HG02885 (cell line): ENCODE measurements around the gene ALK.

Experiments
- ATAC-seq: cut with Tn5 transposase; IDR thresholded peaks from one replicate; pipeline ENCODE4 v1.9.1; 2021; ENCODE audit warnings: mild to moderate bottlenecking; ENCODE audit not compliant: unreplicated experiment, poor library complexity

ALK gene

GRCh38 chr2:29617351-29617750 lies 304.0 kb downstream of the ALK start:
- no peak for ATAC-seq

GRCh38 chr2:29616569-29616968 lies 304.8 kb downstream of the ALK start:
- ATAC-seq = no peak

DNA sequence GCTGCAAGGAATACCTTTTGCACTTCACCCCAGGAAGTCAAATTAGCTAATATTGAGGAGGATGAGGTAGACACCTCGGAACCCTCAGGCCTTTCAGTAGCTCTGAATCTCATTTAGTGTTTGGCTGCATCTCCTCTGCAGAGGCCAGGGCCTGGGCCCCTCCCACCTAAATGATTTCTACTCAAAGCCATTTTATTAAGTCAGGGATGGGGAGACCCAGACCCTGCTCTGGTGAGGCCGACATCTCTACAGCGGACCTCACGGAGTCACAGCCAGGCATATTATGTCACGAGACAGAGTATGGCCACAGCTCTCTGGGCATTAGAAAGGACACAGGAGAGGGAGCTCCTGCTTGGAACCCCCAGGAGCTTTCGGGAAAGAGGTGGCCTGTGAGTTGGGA lies 305.5 kb downstream of the ALK start:
- ATAC-seq = no peak

DNA sequence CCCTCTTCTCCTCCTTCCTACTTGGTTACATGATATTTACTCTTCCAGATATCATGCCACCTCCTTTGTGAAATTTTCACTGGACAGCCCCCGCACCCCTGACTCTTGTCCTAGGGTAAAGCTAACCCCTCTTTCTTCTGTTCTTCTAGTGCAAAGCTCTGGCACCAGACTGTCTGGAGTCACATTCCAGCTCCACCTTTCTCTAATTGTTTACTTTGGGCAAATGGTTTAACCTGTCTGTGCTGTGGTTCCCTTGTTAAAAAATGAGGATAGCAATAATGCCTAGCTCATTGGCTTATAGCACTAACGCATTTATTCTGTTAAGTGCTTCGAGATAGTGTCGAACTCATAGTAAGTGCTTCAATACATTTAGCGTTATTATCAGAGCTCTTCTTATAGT lies 306.2 kb downstream of the ALK start:
- ATAC-seq = no peak

DNA sequence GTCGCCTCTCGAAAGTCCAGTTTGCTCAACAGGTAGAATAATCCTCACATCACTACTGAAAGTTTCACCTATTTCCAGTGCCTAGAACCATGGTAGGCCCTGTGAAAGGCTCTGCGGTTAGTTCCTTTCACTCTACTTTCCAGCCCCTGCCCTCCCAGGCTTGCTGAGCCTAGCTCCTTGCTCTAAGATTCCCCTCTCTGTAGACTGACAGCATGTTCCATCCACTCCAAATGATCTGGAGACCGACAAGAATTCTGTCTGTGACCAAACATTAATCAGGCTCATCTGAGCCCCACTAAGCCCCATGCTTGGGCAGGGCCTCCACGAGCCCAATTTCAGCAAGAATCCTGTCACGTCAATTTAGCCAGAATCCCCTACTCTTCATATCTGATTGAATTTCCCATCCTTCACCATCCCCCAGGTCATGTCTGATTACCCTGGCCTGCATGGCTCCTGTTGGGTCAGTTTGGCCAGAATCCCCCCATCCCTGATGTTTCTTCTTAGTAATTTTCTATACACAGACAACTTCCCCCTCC lies 307.0 kb downstream of the ALK start:
- ATAC-seq = no peak

DNA sequence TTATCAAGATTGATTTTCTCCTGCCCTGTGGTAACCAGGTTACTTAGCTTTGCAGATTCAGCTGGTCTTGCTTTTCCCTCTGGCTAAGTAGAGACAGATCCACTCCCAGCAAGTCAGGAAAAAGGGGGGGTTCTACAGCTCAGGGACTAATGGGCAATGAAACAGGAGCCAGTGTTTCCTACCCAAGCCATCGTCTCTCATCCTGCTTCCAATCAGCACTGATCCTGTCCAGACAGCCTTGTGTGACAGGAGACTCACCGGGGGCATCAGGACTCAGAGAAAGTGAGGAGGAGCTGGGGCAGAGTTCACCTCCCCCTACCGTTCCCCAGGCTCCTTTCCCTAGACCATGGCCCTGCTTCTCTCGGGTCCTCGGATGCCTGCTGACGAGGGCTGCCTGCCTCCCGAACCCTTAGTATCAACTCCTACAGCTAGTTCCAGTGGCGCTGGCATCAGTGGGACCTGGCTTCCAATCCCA lies 307.6 kb downstream of the ALK start:
- no peak for ATAC-seq

- ATAC-seq = no peak
Measured at GRCh38 chr2:29613067-29613466, 308.3 kb downstream of the ALK start.

- no peak for ATAC-seq
Measured at GRCh38 chr2:29612568-29612967, 308.8 kb downstream of the ALK start.

DNA sequence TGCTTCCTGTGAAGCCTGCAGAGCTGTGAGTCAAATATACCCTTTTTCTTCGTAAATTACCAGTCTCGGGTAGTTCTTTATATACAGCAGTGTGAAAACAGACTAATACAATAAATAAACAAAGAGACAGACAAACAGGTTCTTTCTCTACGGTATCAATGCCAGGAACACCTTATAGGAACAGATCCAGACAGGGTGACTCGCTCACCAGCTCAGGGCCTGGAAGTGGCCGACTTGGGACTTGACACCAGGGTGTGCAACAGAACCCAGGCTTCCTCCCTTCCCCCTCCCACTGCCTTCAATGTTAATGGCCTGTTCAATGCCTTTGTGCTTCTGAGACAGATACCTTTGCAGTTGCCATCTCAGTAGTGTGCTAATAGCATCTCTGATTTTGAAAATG lies 309.5 kb downstream of the ALK start:
- ATAC-seq = no peak

DNA sequence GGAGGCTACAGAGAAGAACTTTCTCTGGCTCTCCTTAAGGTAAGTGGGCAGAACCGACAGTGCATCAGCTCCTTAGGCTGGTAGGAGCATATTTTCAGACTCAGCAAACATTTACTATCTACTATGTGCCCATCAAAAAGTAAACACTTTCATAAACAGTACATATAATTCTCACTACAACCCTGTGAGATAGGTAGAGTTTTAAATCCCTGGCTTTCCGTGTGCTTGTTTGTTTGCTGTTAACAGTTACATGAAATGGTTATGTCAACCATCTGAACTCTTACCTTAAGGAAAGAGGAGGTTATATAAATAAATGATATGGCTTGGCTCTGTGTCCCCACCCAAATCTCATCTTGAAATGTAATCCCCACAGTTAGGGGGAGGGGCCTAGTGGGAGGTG lies 310.1 kb downstream of the ALK start:
- ATAC-seq = no peak

DNA sequence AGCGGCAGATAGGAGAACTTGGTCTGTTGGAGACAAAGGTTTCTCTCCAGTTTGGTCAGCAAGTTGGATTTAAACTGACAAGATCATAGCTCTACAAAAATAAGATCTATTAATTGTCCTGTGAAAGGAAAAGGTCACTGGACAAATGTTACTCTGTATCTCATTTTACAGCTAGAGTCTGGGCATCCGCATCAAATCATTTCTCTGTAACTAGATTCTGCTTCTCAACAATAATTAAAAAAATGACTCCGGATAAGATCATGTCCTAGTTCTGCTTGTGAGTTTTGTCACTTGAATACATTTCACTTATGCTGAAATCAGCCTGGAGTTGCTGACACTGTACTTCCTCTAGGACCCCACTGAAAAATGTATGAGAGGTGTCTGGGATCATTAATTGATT lies 310.8 kb downstream of the ALK start:
- no peak for ATAC-seq

GRCh38 chr2:29607038-29607420 lies 314.4 kb downstream of the ALK start:
- no peak for ATAC-seq

DNA sequence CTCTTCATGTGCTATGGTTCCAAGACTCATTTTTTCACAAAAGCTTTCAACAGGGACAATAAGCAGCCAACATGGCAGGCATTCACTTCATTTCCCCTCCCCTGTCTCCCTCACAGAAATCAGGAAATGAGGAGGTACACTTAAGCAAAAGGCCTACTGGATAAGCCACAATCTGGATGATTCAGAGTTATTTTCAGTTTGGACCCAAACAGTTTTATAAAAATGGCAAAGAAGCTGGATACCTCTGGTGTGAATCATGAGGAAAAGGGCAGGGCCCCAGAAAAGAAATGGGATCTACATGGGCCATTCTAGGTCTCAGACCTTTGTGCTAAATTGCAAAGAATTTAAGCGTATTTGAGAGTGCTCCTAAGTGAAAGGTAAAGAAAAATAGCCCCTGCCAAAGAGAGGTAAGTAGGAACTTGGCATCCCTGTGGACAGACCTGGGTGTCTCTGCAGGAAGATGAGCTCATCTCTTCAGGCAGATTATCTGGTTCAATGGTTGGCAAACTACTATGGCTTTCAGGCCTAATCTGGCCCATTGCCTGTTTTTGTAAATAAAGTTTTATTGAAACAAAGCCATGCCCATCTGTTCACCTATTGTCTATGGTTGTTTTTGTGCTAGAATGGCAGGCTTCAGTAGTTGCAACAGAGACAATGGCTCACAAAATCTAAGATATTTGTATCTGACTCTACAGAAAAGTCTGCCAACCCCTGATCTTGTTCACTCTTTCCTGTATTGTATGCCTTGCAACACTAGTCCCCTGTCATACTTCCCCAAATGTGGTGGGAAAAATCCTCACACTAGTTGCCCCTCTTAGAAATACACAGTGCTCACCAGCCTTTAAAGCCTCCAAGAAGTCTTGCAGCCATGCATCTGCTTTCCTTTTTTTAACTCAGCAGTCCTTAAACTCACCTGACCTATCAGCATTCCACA lies 315.0 kb downstream of the ALK start:
- ATAC-seq = no peak

- ATAC-seq = no peak
Measured at GRCh38 chr2:29603341-29603740, 318.0 kb downstream of the ALK start.

GRCh38 chr2:29601872-29602271 lies 319.5 kb downstream of the ALK start:
- ATAC-seq = no peak

- no peak for ATAC-seq
Measured at GRCh38 chr2:29601321-29601720, 320.1 kb downstream of the ALK start.

DNA sequence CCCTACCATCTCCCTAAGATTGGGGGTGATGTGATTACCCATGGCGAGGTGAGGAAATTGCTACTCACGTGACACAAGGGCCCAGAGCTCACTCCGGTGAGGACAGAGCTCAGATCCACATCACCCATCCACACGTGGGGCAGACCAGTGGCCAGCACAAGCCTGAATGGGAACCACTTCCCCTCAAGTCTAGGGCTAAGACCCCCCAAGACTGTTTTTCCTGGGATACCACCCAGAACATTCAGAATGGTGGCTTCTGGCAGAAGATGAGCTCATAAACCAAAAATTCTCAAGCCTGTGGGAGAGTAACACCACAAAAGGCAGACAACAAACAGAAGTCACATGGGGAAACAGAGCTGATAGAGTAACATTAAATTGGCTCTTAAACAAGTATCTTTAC lies 321.4 kb downstream of the ALK start:
- ATAC-seq = no peak

GRCh38 chr2:29598978-29599377 lies 322.4 kb downstream of the ALK start:
- no peak for ATAC-seq

GRCh38 chr2:29597035-29597434 lies 324.4 kb downstream of the ALK start:
- ATAC-seq = no peak

GRCh38 chr2:29596584-29596983 lies 324.8 kb downstream of the ALK start:
- no peak for ATAC-seq

DNA sequence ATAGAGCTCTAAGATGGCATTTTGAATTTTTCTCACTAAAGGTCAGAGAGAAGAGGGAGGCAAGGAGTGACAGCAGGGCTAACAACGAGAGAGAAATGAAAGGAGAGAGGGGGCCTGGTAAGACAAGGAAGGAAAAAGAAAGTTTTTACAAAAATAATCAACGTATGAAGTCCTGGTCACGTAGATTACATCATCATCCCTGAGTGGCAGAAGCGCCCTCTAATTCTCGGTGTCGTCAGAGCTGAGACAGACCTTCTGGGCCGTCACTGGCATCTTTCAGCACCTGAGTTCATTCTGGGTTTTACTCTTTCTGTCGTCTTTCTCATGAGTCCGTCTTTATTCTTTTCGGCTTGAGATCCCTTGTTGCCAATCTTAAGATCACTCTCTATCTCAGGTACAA lies 329.8 kb downstream of the ALK start:
- ATAC-seq = no peak

GRCh38 chr2:29590211-29590610 lies 331.2 kb downstream of the ALK start:
- no peak for ATAC-seq
